Activated naive CD4-positive, alpha-beta T cell (primary cell): ENCODE measurements around the gene TNFRSF19.
"Not testable (repeated sequence)": the region's sequence is repeated elsewhere in the genome, so short reads cannot be mapped to it uniquely, and the experiment has no call there.

Experiments
- DNase-seq, 4 experiments: peaks; one replicate each; lab custom pipeline; 2025; lab: John Stamatoyannopoulos, UW

TNFRSF19 gene

GRCh38 chr13:23570099-23570920 is at the start of gene TNFRSF19:
Gene TNFRSF19 (plus strand): TSS chr13:23570412. CDS start chr13:23590184, 19,772 bp downstream.
- DNase-seq = no peak

- DNase-seq = not testable (repeated sequence)
Measured at GRCh38 chr13:23529926-23530325, 40.3 kb upstream of the TNFRSF19 start.

- no peak for DNase-seq
Measured at GRCh38 chr13:23531446-23531845, 38.8 kb upstream of the TNFRSF19 start.

GRCh38 chr13:23534090-23534489 is 36.1 kb upstream of the TNFRSF19 start:
- DNase-seq = no peak

DNA sequence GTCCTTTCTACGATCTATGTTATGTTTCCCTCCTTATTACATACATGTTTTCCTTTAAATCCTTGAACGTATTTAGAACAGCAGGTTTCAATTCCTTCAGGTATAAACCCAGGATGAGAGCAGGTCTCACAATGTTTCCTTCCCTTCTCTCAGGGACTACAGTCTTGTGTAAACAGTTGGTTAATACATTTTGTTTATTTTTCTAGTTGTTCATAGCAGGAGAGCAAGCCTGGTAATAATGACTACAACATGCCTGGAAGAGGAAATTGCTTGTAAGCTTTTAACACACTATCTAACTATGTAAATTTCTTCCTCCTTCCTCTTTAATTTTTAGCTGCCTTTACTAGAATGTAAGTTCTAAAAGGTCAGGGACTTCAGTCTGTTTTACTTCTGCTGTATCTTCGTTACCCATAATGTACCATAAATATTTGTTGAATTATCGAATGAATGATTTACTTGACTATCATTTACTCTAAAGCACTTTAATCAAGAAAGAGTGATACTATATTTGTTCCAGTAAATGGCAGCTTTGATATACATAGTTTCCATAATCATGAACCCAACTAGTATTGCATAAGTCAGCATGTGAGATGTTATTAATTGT is 28.9 kb upstream of the TNFRSF19 start:
- no peak for DNase-seq

DNA sequence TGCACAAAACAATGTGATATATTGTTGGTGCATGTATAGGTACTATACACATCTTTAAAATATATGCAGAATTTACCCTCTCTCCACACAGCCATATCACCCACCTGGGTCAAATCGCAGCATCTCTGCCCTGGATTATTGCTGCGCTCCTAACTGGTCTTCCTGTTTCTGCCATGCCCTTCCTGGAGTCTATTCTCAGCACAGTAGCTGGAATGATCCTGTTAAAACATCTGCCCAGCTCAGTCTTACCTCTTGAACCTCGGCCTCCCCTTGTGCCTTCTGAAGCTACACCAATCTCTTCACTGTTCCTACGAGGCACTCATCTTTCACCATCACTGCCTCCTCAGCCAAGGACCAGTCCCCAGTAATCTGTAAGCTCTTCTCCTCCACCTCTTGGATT is 25.5 kb upstream of the TNFRSF19 start:
- no peak for DNase-seq

- no peak for DNase-seq
Measured at GRCh38 chr13:23547000-23547590, 23.1 kb upstream of the TNFRSF19 start.

DNA sequence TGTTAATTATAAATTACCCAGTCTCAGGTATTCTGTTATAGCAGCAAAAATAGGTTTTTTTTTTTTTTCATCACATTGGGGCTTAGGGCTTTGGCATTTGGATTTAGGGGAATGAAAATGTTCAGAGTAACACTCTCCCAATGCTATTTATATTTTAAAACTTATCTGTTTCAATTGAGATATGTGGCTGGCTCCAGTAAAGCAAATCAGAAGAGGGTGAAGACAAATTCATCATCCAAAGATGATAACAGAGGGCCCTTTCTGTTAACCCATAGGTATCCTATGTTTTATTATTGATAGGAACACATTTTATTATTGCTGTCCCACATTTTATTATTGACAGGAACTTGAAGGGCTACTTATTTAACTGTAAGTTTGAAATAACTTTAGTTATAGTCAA is 20.5 kb upstream of the TNFRSF19 start:
- no peak for DNase-seq

- DNase-seq = no peak
Measured at GRCh38 chr13:23550163-23550562, 20.0 kb upstream of the TNFRSF19 start.

DNA sequence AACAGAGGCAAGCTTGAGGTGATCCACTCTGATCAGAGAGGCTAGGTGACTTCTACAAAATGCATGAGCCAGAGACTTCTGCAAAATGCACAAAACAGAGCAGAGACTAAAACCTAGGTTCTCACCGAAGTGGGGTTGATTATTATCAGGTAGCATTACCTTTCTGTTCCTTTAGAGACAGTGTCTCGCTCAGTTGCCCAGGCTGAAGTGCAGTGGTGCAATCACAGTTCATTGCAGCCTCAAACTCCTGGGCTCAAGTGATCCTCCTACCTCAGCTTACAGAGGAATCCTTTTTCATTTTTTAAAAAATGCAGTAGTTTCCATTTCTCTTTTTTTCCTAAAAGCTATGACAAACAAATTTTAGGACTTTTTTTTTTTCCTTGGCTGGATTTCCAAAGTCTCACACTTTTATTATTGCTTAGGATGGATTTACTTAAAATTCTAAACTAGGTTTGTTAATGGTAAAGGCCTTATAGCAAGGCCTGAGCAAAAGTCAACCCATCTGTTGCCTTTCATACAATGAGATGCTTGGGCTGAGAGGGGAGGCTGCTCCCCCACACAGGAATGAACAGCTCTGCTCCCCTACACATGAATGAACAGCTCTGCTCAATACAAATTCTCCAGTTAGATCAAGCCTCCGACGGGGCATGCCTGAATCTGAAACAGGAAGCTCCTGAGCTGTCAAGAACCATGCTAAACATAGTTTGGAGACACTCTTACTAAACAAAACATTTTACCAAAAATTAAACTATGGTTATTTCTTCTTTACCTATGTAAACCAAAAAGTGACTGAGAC is 18.8 kb upstream of the TNFRSF19 start:
- DNase-seq = no peak

DNA sequence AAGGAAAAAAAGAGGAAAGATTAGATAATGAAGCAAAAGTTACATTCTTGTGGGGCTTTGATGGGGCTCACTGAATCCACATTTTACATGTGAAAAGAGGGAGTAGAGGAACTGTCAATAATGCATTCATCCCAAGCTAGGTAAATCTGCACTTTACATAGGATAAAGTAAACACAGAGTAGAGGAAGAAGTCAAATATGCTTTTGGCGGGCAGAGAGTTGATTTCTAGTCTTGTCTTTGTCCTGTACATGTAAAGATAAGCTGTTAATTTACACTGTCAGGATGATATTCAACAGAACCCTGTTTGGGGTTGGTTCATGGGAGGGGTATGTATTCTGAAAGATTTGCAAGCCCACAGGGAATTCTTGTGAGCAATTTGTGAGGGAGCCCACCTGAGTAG is 18.0 kb upstream of the TNFRSF19 start:
- no peak for DNase-seq

DNA sequence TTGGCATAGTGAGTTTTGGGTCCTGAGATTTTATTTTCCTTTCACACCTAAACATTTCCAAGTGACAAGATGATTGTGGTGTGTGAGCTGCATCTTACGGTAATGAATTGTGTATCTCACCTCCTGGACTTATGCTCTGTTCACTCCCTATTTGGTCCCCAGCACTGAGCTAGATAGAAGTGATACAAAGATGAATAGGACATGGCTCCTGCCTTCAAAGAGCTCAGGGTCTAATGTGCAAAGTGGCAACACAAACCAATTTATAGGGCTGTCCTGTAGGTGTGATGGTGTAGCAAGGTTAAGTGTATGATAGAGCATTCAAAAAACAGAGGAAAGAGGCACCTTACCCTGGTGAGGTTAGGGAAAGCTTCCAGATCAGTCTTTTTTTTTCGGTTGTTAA is 17.6 kb upstream of the TNFRSF19 start:
- DNase-seq = no peak

DNA sequence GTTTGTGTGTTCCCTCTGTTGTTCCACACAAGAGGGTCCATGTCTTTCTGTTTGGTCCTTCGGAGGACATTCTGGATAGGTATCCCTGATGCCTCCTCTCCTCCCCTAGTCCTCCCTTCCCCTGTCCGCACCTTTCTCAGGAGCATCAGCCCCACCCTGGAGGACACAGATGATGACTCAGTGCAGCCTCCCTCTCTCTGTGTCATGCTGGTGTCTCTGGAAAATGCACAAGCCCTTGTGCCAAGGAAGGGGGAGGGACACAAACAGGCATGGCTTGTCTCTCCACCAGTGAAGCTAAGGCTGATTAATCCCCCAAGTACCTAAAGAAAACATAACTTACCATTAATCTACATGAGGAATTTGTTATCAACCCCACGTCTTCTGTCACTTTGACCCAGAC is 16.2 kb upstream of the TNFRSF19 start:
- no peak for DNase-seq

DNA sequence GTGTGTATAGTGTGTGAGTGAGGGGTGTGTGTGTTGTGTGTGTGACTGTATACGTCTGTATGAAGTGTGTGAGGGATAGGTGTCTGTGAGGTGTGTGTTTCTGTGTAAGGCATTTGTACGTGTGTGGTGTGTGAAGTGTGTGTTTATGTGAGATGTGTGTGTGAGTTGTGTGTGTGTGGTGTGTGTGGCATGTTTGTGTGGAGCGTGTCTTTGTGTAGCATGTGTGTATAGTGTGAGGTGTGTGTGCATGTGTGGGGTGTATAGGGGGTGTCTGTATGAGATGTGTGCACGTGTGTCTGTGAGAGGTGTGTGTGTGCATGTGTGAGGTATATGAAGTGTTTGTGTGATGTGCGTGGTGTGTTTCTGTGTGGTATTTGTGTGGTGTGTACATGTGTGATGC is 13.2 kb upstream of the TNFRSF19 start:
- no peak for DNase-seq

DNA sequence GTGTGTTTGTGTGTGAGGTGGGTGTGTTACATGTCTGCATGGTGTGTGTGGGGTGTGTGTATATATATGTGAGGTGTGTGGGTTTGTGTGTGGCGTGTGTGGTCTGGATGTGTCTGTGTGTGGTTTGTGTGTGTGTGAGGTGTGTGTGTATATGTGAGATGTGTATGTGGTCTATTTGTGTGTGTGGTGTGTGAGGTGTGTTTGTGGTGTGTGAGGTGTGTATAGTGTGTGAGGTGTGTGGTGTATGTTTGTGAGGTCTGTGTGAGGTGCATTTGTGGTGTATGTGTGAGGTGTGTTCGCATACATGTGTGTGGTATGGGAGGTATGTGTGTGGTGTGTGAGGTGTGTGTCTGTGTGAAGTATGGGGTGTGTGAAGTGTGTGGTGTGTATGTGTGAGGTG is 12.5 kb upstream of the TNFRSF19 start:
- DNase-seq = no peak

DNA sequence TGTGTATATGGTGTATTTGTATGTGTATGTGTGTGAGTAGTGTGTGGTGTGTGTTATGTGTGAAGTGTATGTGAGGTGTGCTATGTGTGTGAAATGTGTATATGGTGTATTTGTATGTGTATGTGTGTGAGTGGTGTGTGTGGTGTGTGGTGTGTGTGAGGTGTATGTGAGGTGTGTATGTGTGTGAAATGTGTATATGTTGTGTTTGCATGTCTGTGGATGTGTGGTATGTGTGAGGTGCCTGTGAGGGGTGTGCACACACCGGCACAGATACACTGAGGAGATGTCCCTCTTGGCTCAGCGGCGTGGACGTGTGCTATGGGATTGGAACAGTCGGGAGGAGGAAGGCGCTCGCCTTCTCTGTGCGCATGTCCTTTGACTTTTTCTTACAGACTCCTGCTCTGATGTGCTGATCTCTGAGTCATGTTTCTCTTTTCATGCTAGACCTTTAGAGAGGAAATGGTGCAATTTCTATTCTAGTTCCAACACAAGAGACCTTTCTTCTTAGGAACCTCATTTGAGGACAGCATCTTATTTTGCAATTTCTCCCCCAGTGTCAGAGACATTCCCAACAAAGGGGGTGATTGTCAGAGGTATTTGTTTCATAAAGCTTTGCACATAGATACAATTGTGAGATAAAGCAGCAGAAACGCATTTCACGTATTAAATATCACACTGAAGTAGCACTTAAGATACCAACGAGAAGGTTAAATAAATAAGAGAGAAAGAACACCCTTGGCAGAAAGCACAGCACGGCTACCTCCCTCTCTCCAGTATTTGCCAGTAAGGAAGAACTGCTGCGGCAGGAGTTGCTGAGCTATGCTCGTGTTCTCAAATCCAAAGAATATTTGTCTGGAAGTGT is 11.3 kb upstream of the TNFRSF19 start:
- DNase-seq = no peak

DNA sequence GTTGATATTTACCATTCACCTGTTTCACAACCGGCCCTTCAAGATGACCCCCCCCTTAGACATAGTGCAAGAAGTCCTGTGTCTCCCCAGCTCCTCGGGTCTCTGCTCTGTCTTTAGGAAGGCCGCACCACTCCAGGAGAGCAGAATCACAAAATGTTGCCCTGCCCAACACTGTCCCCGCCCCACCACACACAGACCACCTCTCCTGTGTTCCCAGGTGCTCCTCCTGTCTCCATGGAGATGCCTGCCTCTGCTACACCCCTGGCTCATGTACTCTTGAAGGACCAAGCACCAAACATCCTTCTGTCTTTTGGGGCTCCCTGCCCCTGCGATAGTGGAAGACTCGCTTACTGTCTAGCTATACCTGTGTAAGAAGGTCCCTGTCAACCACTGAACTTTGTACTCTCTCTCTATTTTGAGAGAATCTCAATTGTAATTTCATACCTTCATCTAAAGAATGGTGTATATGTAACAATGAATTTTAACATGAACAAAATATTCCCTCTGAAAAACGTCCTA is 9.6 kb upstream of the TNFRSF19 start:
- DNase-seq = no peak

- no peak for DNase-seq
Measured at GRCh38 chr13:23561261-23561660, 9.0 kb upstream of the TNFRSF19 start.

GRCh38 chr13:23563085-23563845 is 6.9 kb upstream of the TNFRSF19 start:
- no peak for DNase-seq

DNA sequence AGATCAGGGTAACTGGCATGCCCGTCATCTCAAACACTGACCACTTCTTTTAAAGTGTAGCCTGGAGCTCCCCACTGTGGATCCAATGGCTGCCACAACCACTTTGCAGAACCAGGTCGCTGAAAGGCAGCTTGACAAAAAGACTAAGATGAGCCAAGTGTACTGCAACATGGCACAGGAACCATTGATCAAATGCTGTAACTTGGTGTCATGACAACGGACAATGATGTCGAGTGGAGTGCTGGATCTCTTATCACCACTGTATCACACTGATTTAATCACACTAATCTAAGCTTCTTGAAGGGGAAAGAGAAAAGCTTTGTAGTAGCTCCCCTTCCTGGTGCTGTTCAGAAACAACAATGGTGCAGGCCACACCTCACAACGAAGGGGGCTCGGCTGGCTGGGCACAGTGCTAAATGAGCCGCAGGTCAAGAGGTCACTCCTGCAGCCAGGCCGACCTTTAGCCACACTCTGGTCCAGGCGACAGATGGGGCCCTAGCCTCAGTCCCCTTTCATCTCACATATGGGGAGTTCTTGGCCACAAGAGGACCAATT is 2.2 kb upstream of the TNFRSF19 start:
- DNase-seq = no peak
